ENCODE data around the gene UGT3A1. TPM values are rescaled to one million over a fixed set of nuclear protein-coding genes. Genes with fewer than 3 reads are reported as not detected.

UGT3A1 gene
- total RNA-seq, 1 donor from 2014 or later = 5.2 TPM

DNA sequence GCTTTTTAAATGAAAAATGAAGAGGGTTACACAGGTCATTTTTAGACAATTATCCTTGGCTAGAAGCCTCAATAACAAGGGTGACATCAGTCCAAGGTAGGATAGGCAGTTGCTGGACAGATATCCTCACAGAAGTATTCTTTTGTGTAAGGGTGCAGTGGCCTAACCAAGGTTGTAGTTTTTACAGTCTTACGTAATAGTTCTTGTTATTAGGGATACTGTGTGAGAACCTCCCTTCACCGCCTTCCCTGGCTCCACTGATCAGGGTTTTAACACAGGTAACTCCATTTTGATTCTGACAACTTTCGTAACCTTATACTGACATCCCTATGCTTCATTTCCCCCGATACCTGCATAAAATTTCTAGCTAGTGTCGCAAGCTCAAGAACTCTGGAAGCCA is 44.1 kb downstream of the UGT3A1 start:
- no peak for TF ChIP-seq CTCF (IDR thresholded peaks at IDR 0.05; ENCODE audit: unreplicated experiment)
- H3K9me3 Mint-ChIP-seq (ENCODE audit: low read depth) = peaks cover 3% of the 10 kb centered on the region
- DNase-seq (ENCODE audit: low spot score, unreplicated experiment) = no peak
- H3K27me3 Mint-ChIP-seq = no peaks in the 10 kb centered on the region
- H3K36me3 Mint-ChIP-seq (ENCODE audit: insufficient read depth) = no peaks in the 10 kb centered on the region
- H3K4me3 Mint-ChIP-seq (ENCODE audit: low read depth) = no peak overlapping the region
- H3K27ac Mint-ChIP-seq = no peak overlapping the region
- no peaks in the 10 kb centered on the region for H3K4me1 Mint-ChIP-seq (ENCODE audit: low read depth)

DNA sequence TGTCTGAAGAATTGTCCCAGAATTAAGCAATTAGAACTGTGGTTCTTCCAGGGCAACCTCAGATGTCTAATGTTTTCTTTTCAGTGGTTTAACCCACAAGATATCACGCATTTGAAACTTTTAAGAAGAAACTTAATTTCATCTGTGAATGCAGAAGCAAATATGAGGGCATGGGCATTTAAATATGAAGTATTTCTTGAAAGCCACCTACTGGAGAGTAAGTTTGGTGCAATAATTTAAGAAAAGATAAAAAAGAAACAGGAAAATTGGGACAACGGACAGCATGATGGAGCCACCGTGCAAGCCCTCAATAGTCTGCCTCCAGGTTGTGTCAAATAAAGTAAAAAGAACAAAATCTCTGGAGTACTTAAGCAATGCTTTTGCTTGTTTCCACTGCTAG is 51.6 kb downstream of the UGT3A1 start:
- Mint-ChIP-seq H3K9me3 (ENCODE audit: low read depth) (peaks cover 3% of the 10 kb centered on the region), H3K4me3 (ENCODE audit: low read depth) (no peak overlapping the region), H3K36me3 (ENCODE audit: insufficient read depth) (no peaks in the 10 kb centered on the region), H3K4me1 (ENCODE audit: low read depth) (peaks cover 7% of the 10 kb centered on the region), H3K27ac (no peak overlapping the region), H3K27me3 (no peaks in the 10 kb centered on the region)
- peak; percentile 27 for TF ChIP-seq CTCF (IDR thresholded peaks at IDR 0.05; ENCODE audit: unreplicated experiment)
- DNase-seq (ENCODE audit: low spot score, unreplicated experiment) = no peak

- peak within 1 kb of the TSS; percentile 32 for H3K4me3 Mint-ChIP-seq (ENCODE audit: low read depth)
- H3K9me3 Mint-ChIP-seq (ENCODE audit: low read depth) = no peaks in the 10 kb centered on the region
- no peaks in the 10 kb centered on the region for H3K36me3 Mint-ChIP-seq (ENCODE audit: insufficient read depth)
- H3K4me1 Mint-ChIP-seq (ENCODE audit: low read depth) = peaks cover 7% of the 10 kb centered on the region
- H3K27ac Mint-ChIP-seq = no peak within 1 kb of the TSS
- no peaks in the 10 kb centered on the region for H3K27me3 Mint-ChIP-seq
- peak; percentile 68 for DNase-seq (ENCODE audit: low spot score, unreplicated experiment)
- no peak for TF ChIP-seq CTCF (IDR thresholded peaks at IDR 0.05; ENCODE audit: unreplicated experiment)
Measured at GRCh38 chr5:35938568-35939227, 52.5 kb downstream of the UGT3A1 start, which contains the start of gene CAPSL. CAPSL (minus strand) TSS chr5:35938622; CDS start chr5:35921120, 17,502 bp downstream.

DNA sequence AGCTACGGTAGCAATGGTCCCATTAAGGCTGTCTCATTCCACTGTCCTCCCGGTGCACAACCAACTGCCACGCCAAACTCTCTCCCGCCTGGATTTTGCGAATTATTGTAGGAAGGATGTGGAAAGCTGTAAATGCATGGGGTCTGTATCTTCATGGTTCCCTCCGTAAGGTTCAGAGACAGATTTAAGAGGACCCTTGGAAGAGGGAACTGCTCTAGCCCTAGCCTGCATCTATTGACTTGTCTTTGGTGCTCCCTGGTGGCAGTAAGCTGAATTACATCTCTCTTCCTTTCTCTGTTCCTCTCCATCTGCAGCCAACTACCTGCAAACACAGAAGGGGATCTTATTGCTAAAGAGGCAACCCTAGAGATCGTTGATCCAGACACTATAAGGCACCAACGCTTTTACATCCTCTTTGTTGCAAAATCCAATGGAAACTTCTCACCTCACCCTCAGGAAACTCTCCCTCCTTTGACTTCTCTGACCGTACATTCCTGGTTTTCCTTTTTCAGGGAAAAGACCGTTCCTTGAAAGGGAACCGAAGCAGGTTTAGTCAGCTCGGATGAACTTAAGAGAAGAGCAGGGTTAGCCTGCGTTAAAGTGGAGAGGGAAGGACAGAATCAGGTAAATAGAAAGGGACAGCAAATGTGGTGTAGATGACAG is 64.7 kb downstream of the UGT3A1 start:
- Mint-ChIP-seq H3K9me3 (ENCODE audit: low read depth) (no peaks in the 10 kb centered on the region), H3K4me1 (ENCODE audit: low read depth) (peaks cover 6% of the 10 kb centered on the region), H3K27me3 (peaks cover 65% of the 10 kb centered on the region), H3K27ac (no peak overlapping the region), H3K4me3 (ENCODE audit: low read depth) (no peak overlapping the region), H3K36me3 (ENCODE audit: insufficient read depth) (no peaks in the 10 kb centered on the region)
- DNase-seq (ENCODE audit: low spot score, unreplicated experiment) = peak; percentile 54
- TF ChIP-seq CTCF (IDR thresholded peaks at IDR 0.05; ENCODE audit: unreplicated experiment) = peak; percentile 87

DNA sequence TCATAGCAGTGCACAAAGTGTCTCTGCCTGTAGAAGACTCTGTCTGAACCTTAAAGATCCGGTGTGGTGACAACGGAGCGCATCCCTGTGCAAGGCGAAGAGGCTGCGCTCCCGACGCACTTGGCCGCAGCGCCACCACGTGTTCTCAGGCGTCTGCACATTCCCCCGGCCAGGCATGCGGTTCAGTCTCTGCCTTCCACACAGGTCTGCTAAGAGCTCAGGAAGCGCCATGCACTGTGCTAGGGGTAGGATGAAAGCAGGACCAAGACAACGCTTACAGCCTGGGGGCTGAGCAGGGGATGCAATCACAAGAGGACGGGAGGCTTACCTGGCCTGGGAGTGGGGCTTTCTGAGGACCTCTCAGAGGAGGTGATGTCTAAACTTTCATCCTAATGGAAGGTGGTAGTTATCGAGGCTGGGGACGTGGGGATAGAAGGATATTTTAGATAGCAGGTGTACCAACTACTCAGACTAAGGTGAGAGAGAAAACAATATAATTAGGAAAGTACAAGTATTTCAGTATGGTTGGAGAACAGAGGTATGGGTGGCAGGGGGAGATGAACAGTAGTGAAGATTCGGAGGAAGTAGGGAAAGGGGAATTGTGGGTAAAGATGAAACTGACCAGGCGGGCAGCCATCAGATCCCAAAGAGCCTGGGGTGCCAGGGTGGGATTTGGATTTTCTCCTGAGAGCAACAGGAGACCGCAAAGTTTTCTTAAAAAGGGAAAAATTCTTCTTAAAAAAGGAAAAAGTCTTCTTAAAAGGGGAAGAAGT is 66.1 kb downstream of the UGT3A1 start:
- peak; percentile 32 for DNase-seq (ENCODE audit: low spot score, unreplicated experiment)
- Mint-ChIP-seq H3K27me3 (peaks cover 65% of the 10 kb centered on the region), H3K4me3 (ENCODE audit: low read depth) (no peak overlapping the region), H3K27ac (no peak overlapping the region), H3K9me3 (ENCODE audit: low read depth) (no peaks in the 10 kb centered on the region), H3K4me1 (ENCODE audit: low read depth) (peaks cover 6% of the 10 kb centered on the region), H3K36me3 (ENCODE audit: insufficient read depth) (no peaks in the 10 kb centered on the region)
- TF ChIP-seq CTCF (IDR thresholded peaks at IDR 0.05; ENCODE audit: unreplicated experiment) = peak; percentile 70

Measured in progenitor cell of endocrine pancreas (in vitro differentiated cells).